GM12801 (cell line): ENCODE results near the gene SEL1L3.

ENCODE experiments used
- TF ChIP-seq, protein P1 (sequence below): IDR thresholded peaks from one replicate; pipeline ENCODE4 v1.5.1; 2011; ENCODE audit warnings: control low read depth; ENCODE audit not compliant: insufficient read length; ENCODE audit errors: extremely low read depth

Gene SEL1L3

DNA sequence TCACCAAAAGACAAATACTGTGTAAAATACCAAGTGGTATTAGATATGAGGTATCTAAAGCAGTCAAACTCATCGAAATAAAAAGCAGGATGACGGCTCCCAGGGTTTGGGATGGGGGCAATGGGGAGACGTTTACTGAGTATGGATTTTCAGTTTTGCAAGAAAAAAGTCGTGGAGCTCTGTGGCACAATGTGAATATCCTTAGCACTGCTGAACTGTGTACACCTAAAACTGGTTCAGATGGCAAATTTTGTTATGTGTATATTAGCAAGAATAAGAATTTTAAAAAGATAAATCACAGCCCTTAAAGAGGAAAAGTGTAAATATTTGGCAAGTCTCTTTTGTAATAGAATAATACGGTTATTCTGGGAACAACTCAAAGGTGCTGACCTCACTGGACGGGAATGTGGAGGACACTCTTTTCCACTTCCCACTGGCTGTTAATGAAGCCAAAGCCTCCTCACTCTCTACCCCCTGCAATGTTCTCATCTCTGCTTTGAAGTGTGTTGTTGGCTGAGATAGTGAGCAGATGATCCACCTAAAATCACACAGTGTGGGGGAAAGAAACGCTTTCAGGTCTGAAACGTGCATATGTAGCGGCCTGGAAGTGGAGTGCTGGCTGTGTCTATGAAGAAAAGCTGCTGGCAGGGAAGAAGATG lies 49.2 kb downstream of the SEL1L3 start:
- TF ChIP-seq, protein P1, sequence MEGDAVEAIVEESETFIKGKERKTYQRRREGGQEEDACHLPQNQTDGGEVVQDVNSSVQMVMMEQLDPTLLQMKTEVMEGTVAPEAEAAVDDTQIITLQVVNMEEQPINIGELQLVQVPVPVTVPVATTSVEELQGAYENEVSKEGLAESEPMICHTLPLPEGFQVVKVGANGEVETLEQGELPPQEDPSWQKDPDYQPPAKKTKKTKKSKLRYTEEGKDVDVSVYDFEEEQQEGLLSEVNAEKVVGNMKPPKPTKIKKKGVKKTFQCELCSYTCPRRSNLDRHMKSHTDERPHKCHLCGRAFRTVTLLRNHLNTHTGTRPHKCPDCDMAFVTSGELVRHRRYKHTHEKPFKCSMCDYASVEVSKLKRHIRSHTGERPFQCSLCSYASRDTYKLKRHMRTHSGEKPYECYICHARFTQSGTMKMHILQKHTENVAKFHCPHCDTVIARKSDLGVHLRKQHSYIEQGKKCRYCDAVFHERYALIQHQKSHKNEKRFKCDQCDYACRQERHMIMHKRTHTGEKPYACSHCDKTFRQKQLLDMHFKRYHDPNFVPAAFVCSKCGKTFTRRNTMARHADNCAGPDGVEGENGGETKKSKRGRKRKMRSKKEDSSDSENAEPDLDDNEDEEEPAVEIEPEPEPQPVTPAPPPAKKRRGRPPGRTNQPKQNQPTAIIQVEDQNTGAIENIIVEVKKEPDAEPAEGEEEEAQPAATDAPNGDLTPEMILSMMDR, result no peak

DNA sequence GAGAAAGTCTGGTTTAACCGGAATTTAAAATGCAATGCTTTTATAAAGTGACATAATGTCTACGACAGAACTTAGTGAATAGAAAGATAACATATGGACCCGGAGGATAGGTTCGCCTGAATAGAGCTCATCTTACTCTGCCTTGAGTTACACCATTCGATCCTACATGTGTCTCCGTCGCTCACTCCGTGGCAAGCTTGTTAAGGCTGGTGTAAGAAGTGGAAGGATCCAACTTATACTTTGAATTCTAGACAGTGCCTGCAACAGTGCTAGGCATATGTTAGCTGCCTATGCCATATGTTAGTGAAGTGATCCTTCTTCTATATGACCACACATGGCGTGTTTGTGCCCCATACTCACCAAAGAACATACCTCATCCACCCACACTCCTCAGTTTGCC lies 50.9 kb downstream of the SEL1L3 start:
- TF ChIP-seq, protein P1, result no peak

DNA sequence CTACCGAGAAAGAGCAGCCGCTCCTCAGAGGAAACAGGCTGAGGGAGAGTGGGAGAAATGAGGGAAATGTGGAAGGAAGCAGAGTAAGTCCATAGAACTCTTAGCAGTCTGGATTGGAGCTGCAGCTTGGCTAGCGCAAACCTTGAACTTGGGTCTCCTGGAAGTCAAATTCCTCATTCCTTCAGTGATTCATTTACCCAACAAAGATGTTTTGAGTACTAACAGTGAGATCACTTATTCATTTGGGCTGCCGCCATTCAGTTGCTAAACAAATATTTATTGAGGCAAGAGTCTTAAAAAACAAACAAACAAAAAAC lies 51.5 kb downstream of the SEL1L3 start:
- TF ChIP-seq, protein P1, result no peak

DNA sequence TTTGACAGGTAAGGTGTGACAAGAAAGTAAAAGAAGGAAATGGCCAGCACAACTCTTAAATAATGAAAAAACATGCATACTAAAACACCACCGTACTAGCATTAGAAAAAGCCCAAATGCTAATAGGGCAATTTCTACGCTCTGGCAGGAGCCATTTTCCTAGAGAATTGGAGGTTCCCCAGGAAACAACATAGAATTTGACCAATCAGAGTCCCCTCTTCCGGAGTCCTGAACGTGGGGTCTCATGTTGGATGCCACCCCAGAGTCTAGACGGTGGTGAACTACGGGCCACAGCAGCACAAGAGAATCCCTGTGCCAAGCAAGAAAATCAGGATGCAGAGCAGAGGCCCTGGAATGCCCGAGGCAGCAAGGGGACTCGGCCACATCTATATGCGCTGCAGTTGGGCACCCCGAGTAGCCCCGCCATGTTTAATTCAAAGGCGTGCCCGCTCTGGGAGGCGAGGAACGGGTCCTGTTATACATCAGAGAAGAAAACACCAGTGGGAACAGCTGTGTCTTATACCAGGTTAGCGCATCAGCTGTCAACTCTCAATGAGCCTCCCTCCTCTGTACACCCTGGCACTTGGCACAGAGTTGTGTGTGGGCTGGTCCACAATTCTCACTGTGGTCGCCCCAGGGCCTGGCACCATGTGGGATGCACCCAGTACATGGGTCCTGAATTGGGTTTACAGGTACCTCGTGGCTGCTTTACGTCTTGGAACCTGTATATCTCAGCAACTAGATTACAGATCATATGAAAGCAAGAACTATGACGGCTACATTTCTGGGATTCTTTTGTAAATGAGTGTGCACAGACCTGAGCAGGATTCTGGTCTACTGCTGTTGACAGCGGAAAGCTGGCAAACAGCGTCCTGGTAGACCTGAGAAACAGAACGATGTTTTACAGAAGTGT lies 52.1 kb downstream of the SEL1L3 start:
- TF ChIP-seq, protein P1, result no peak

DNA sequence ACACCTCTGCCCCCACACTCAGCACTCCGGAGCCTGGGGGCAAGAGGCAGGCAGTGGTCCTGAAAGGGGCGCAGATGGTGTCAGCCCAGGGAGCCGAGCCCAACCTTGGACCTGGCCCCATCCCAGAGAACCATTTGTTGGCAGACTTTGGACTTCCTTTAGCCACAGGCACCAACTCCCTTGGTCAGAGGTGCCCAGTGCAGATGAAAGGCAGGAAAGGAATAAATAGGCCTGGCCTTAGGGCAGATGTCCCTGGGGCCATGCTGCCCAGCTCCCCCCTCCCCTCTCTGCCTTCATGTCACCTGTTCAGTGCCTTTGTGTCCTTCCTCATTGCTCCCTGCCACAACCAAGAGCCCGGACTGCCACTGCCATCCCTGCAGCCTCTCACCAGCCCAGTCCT lies 52.8 kb downstream of the SEL1L3 start:
- TF ChIP-seq, protein P1, result no peak

DNA sequence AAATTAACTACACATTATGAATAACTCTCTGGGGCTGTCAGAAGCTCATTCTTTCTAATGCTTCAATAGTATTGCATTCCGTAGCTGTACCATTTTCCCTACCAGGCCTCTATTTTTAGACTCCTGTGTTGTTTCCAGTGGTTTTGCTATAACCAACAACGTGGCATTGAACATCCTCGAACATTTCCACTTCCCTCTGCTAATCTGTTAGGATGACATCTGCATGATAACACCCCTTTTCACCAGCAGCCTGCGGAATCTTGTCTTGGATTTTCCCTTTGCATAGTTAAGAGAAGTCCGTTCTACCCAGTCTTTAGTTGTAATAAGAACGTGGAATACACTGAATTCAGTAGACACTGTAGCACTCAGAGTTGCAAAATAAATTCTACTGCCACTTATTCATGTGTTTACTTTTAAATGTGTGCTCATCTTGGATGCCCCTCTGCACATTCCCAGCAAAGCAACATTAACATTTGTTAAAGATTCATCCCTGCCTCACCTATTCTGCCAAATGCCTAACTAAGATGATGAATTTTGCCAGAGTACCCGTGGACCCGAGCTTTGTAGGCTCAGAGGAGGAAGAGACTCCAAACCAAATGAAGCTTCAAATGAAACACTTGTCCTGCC lies 55.6 kb downstream of the SEL1L3 start:
- TF ChIP-seq, protein P1, result no peak

DNA sequence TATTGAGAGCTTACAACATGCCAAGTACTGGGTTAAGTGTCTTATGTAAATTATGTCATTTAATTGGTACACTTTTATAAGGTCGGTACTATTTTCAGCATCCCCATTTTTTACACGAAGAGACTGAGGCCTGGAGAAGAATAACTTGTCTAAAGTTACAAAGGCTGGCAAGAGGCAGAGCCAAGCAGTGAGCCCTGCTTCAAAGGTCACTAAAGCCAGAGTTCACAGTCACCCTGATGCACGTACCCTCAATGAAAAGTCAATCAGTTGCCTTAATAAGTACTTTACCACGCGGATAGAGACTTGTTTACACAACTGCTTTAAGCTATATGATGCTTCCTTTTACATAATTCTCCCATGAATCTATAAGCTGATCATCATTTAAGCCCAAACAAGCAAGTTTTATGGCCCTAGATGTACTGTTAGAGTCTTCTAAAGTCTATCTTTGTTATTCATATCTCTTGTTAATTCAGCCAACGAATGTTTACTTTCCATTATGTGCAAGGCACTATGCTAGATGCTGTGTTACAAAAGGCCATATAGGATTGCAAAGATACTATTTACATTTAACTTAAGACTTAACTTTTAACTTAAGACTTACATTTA lies 57.4 kb downstream of the SEL1L3 start:
- TF ChIP-seq, protein P1, result no peak
